Loucy (cell line): ENCODE results near the gene CAMTA1.

Experiments
- CTCF ChIP-seq: fragments of 200-600 bp; sonication (generic); conservative IDR thresholded peaks from 2 replicates; pipeline ENCODE4 v1.5.1; 2014; ENCODE audit warnings: mild to moderate bottlenecking, antibody characterized with exemption, low read length
- EZH2phosphoT487 ChIP-seq: fragments of 200-600 bp; IDR thresholded peaks from 2 replicates; pipeline ENCODE4 v1.6.1; 2018; ENCODE audit warnings: antibody characterized with exemption, mild to moderate bottlenecking, moderate library complexity, borderline replicate concordance

DNA sequence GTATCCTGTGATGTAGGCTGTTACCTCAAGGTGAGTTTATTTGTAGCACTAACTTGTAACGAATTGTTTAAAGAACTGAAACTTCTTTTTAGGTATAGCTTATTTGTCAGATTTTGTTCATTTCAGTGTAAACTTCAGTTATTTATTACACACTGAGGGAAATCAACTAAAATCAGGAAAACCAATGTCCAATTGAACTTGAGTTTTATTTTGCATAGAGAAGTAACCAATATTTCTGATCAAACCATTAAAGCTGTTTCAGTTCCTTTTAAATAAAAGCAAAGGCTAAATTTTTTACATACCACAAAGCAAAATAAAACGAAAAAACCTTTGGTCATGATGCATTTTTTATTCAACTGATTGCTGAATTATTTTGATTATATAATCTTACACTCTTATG is 103.6 kb downstream of the CAMTA1 start:
- TF ChIP-seq CTCF (no peak), EZH2phosphoT487 (no peak)
